ENCODE measurements around the gene COPG2. TPM values are rescaled to one million over a fixed set of nuclear protein-coding genes. Genes with fewer than 3 reads are reported as not detected.
"Not testable (repeated sequence)": the region's sequence is repeated elsewhere in the genome, so short reads cannot be mapped to it uniquely, and the experiment has no call there.

The COPG2 gene
- polyA plus RNA-seq, 1 of the 3 experiments (the other 2 are of a cell fraction), result 44.3 TPM

GRCh38 chr7:130537894-130538293 lies 130.7 kb downstream of the COPG2 start:
- H3K9me3 ChIP-seq; H3K9ac ChIP-seq; H3K9me2 ChIP-seq; H3K4me1 ChIP-seq (ENCODE audit: control insufficient read depth in 1 of 2, insufficient read depth in 2 of 2, low read depth in 1 of 2, low read length in 1 of 2); H3K27ac ChIP-seq (ENCODE audit: low read depth in 2 of 2, low read length in 1 of 2); H3F3A ChIP-seq (replicated peaks; ENCODE audit: insufficient read depth); H3K27me3 ChIP-seq (ENCODE audit: insufficient read depth); H3K4me2 ChIP-seq; H4K20me1 ChIP-seq (ENCODE audit: insufficient read depth); H2AFZ ChIP-seq (ENCODE audit: low read depth); H3K79me2 ChIP-seq (ENCODE audit: insufficient read depth); POLR2A ChIA-PET; DNase-seq; H3K4me3 ChIP-seq (ENCODE audit: low read depth in 2 of 2, low read length in 1 of 2): not testable (repeated sequence)
- H3K36me3 ChIP-seq (replicated peaks in 1 of 2; ENCODE audit: control insufficient read depth in 1 of 2, insufficient read depth in 2 of 2, low read length in 1 of 2), result peaks cover 8 to 10% of the 10 kb centered on the region in 2 experiments
- 91% methylated on average over 6 of the region's 6 CpGs for WGBS (ENCODE audit: low lambda C conversion rate)
- CTCF ChIA-PET, result interaction anchor here (1.1 kb wide), 1 partner anchor 260 kb away, joined by 3 read pairs; no protein-coding TSS in a partner anchor

GRCh38 chr7:130529417-130529816 lies 139.1 kb downstream of the COPG2 start:
- Histone ChIP-seq H3K27me3 (ENCODE audit: insufficient read depth) (no peaks in the 10 kb centered on the region), H3K9me3 (no peaks in the 10 kb centered on the region), H3F3A (replicated peaks; ENCODE audit: insufficient read depth) (no peaks in the 10 kb centered on the region), H4K20me1 (ENCODE audit: insufficient read depth) (no peaks in the 10 kb centered on the region), H3K4me1 (ENCODE audit: control insufficient read depth in 1 of 2, insufficient read depth in 2 of 2, low read depth in 1 of 2, low read length in 1 of 2) (no peaks in the 10 kb centered on the region), H3K27ac (ENCODE audit: low read depth in 2 of 2, low read length in 1 of 2) (no peak overlapping the region), H3K36me3 (replicated peaks in 1 of 2; ENCODE audit: control insufficient read depth in 1 of 2, insufficient read depth in 2 of 2, low read length in 1 of 2) (peaks cover 2 to 7% of the 10 kb centered on the region in 2 experiments), H3K4me3 (ENCODE audit: low read depth in 2 of 2, low read length in 1 of 2) (no peak overlapping the region), H3K79me2 (ENCODE audit: insufficient read depth) (no peaks in the 10 kb centered on the region), H3K4me2 (no peak overlapping the region), H3K9ac (no peak overlapping the region), H3K9me2 (no peaks in the 10 kb centered on the region), H2AFZ (ENCODE audit: low read depth) (no peak overlapping the region)
- TF ChIP-seq GABPA (IDR thresholded peaks at IDR 0.05; ENCODE audit: low read depth), result no peak
- TF ChIP-seq ELF1 (IDR thresholded peaks at IDR 0.05), result no peak
- TF ChIP-seq MXI1 (IDR thresholded peaks at IDR 0.05; ENCODE audit: low read depth, low read length), result no peak
- TF ChIP-seq ZBTB33 (IDR thresholded peaks at IDR 0.05; ENCODE audit: borderline replicate concordance, low read depth), result no peak
- no peak for TF ChIP-seq JUND (IDR thresholded peaks at IDR 0.05)
- no peak for TF ChIP-seq RCOR1 (IDR thresholded peaks at IDR 0.05; ENCODE audit: low read length)
- no peak for TF ChIP-seq GATA2 (CRISPR knock-in tag; IDR thresholded peaks at IDR 0.05)
- no peak for TF ChIP-seq FOXM1 (IDR thresholded peaks at IDR 0.05; ENCODE audit: low read depth)
- no peak for TF ChIP-seq USF2 (IDR thresholded peaks at IDR 0.05; ENCODE audit: borderline replicate concordance, low read depth, low read length)
- no peak for TF ChIP-seq POLR2AphosphoS5 (IDR thresholded peaks at IDR 0.05; ENCODE audit: low read depth, low read length)
- TF ChIP-seq EZH2phosphoT487 (IDR thresholded peaks at IDR 0.05; ENCODE audit: borderline replicate concordance, low read depth), result no peak
- no peak for TF ChIP-seq CTCF (IDR thresholded peaks at IDR 0.05)
- no peak for TF ChIP-seq YY1 (IDR thresholded peaks at IDR 0.05; ENCODE audit: low read depth)
- no peak for TF ChIP-seq MEF2A (IDR thresholded peaks at IDR 0.05; ENCODE audit: borderline replicate concordance, low read depth)
- no peak for TF ChIP-seq CHD2 (IDR thresholded peaks at IDR 0.05; ENCODE audit: low read length, partially characterized antibody)
- TF ChIP-seq TAF1 (IDR thresholded peaks at IDR 0.05; ENCODE audit: borderline replicate concordance, low read depth, low read length), result no peak
- no peak for TF ChIP-seq NFIC (IDR thresholded peaks at IDR 0.05; ENCODE audit: borderline replicate concordance)
- TF ChIP-seq RAD21 (IDR thresholded peaks at IDR 0.05; ENCODE audit: low read length), result no peak
- no peak for TF ChIP-seq REST (IDR thresholded peaks at IDR 0.05; ENCODE audit: low read depth, low read length)
- no peak for TF ChIP-seq MAX (IDR thresholded peaks at IDR 0.05; ENCODE audit: low read depth)
- CTCF ChIA-PET, result no interaction called here
- no peak for DNase-seq
- WGBS (ENCODE audit: low lambda C conversion rate), result 97% methylated on average over 2 of the region's 2 CpGs
- POLR2A ChIA-PET, result no interaction called here

All from SK-N-SH (cell line).